ENCODE data around the gene FHOD3.

FHOD3 gene

DNA sequence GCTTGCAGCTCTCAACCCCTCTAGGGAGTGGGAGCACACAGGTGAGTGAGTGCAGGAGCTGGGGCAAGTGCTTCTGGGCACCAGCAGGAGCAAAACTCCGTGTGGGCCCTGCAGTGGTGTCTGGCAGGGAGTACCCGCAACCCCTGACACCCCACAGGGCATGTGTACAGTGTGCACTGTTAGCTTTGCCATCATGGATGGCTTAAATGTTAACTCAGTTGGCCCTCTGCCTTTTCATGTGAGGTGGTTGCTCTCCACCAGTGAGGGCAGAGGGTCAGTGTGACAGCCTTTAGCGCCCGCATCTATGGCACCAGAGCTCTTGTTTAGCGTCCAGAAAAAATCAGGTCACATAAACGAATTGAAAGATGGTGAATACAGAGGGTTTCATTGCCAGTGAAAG lies 438.6 kb downstream of the FHOD3 start:
- Histone ChIP-seq H3K9ac (ENCODE audit: low read length) (no peak overlapping the region), H3K27ac (ENCODE audit: low read length) (no peak overlapping the region), H3K4me1 (ENCODE audit: control insufficient read depth, low read depth, low read length) (peaks cover 23% of the 10 kb centered on the region), H3K27me3 (ENCODE audit: control insufficient read depth, insufficient read depth, low read length) (peaks cover 40% of the 10 kb centered on the region), H3K9me3 (ENCODE audit: control insufficient read depth, low read depth, low read length) (no peaks in the 10 kb centered on the region), H3K4me3 (ENCODE audit: low read length) (no peak overlapping the region), H3K36me3 (ENCODE audit: control insufficient read depth, low read depth, low read length) (no peaks in the 10 kb centered on the region)

DNA sequence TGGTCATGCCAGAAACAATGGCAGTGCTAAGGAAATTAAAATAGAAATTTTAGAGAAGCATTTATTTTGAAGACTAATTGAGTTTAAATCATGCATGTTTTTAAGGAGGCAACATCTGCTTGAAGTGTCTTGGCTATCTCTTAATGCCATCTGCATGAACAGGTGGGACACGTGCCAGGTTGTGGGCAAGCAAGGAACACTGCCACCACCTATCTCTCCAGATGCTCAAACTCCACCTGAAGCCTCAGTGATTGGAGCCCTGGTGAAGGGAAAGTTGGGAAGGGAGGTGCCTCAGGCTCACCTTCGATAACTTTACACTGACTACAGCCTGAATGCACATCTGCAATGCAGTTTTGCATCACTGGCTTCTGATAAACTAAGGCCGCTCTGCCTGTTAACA lies 439.8 kb downstream of the FHOD3 start:
- H3K27ac ChIP-seq (ENCODE audit: low read length), result no peak overlapping the region
- no peaks in the 10 kb centered on the region for H3K9me3 ChIP-seq (ENCODE audit: control insufficient read depth, low read depth, low read length)
- H3K36me3 ChIP-seq (ENCODE audit: control insufficient read depth, low read depth, low read length), result no peaks in the 10 kb centered on the region
- no peak overlapping the region for H3K9ac ChIP-seq (ENCODE audit: low read length)
- H3K4me3 ChIP-seq (ENCODE audit: low read length), result no peak overlapping the region
- H3K4me1 ChIP-seq (ENCODE audit: control insufficient read depth, low read depth, low read length), result peaks cover 19% of the 10 kb centered on the region
- peaks cover 28% of the 10 kb centered on the region for H3K27me3 ChIP-seq (ENCODE audit: control insufficient read depth, insufficient read depth, low read length)

DNA sequence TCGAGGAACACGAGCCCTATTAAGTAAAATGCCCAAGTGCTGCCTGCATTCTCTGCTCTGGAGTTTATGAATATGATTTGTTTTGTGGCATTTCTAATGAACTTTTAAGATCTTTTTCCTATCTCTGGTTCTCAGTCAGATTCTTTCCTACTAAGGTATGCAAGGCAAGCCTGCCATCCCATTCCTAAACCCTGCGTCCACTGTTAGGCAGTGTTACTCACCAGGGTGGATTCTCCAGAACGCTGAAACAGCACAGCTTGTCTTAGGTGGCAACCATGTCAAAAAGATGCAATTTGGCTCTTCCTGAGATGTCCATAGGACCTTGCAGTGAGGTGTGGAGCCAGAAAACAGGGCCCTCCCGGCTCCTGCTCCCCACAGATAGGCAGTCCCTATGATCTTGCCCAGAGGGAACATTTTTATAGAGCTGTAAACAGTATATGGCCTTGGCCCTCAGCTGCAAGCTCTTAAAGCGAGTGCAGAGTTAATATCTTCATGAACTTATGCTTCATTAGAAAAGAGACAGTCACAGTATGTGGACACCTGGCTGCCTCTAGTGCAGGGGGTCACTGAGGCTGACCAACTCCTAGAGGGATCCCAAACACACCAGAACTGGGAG lies 446.9 kb downstream of the FHOD3 start:
- H3K27me3 ChIP-seq (ENCODE audit: control insufficient read depth, insufficient read depth, low read length), result no peaks in the 10 kb centered on the region
- H3K36me3 ChIP-seq (ENCODE audit: control insufficient read depth, low read depth, low read length), result peaks cover 3% of the 10 kb centered on the region
- H3K9me3 ChIP-seq (ENCODE audit: control insufficient read depth, low read depth, low read length), result no peaks in the 10 kb centered on the region
- no peak overlapping the region for H3K27ac ChIP-seq (ENCODE audit: low read length)
- H3K9ac ChIP-seq (ENCODE audit: low read length), result no peak overlapping the region
- no peaks in the 10 kb centered on the region for H3K4me1 ChIP-seq (ENCODE audit: control insufficient read depth, low read depth, low read length)
- no peak overlapping the region for H3K4me3 ChIP-seq (ENCODE audit: low read length)

DNA sequence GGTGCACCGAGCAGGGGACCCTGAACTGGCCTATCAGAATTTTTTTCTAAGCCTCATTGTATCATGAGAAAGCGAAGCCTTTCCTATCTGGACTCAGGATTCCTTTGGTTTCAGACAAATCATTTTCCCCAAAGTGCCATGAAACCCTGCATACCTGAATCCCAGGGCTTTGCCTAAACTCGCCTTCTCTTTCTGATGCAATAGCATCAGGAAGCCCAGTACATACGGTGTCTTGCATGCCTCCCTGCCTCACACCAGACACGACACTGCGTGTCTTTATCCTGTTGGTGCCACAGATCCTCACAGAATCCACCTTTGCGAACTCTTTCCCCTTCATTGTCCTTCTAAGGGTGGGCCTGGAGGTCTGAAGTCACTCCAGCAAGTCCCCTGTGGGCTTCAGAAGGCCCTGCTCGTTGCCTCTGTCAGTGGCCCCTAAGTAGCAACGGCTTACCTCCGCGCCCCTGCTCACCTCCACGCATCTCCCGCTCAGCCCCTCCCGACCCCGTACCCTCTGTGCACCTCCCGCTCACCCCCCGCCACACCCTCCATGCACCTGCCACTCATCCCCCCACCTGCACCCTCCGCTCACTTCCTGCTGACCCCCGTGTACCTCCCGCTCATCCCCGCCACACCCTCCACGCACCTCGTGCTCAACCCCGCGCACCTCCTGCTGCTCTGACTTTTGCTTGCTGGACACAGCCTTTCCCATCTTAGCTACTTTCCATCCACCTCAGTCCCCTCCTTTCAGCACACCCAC lies 447.9 kb downstream of the FHOD3 start:
- Histone ChIP-seq H3K27me3 (ENCODE audit: control insufficient read depth, insufficient read depth, low read length) (no peaks in the 10 kb centered on the region), H3K36me3 (ENCODE audit: control insufficient read depth, low read depth, low read length) (peaks cover 3% of the 10 kb centered on the region), H3K4me1 (ENCODE audit: control insufficient read depth, low read depth, low read length) (no peaks in the 10 kb centered on the region), H3K27ac (ENCODE audit: low read length) (no peak overlapping the region), H3K9me3 (ENCODE audit: control insufficient read depth, low read depth, low read length) (no peaks in the 10 kb centered on the region), H3K4me3 (ENCODE audit: low read length) (no peak overlapping the region), H3K9ac (ENCODE audit: low read length) (no peak overlapping the region)

DNA sequence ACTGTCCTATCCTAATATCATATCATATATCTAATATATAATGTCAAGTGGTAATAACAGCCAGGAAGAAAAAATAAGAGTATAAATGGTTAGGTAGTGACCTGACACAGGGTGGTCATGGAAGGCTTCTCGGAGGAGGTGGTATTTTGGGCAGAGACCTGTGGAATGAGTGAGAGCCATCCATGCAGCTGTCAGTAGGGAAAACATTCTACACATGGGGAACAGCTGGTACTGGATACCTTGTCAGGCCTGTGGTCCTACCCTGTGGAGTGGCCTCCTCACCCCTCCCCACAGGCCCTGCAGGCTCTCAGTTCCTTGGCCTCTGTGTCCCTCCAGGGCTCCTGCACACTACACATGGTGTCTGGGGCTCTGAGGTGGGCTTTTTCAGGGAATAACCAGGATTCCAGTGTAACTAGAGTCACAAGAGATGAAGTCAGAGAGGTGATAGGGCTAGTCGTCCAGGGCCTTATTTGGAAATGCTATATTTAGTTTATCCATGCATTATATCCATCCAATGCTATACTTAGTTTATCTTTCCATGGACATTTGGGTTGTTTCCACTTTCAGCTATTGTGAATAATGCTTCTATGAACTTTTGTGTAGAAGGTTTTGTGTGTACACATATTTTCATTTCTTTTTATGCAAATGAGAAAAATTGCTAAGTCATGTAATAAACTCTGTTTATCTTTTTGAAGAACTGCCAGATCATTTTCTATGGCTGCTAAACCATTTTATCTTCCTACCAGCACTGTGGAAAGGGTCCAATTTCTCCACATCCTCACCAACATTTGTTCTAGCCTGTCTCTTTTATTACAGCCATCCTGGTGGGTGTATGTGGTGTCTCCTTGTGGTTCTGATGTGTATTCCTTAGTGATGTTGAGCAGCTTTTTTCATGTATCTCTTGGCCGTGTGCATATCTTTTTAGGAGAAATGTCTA lies 455.7 kb downstream of the FHOD3 start:
- H3K36me3 ChIP-seq (ENCODE audit: control insufficient read depth, low read depth, low read length), result no peaks in the 10 kb centered on the region
- no peaks in the 10 kb centered on the region for H3K4me1 ChIP-seq (ENCODE audit: control insufficient read depth, low read depth, low read length)
- no peak overlapping the region for H3K27ac ChIP-seq (ENCODE audit: low read length)
- H3K9ac ChIP-seq (ENCODE audit: low read length), result no peak overlapping the region
- no peaks in the 10 kb centered on the region for H3K27me3 ChIP-seq (ENCODE audit: control insufficient read depth, insufficient read depth, low read length)
- no peak overlapping the region for H3K4me3 ChIP-seq (ENCODE audit: low read length)
- H3K9me3 ChIP-seq (ENCODE audit: control insufficient read depth, low read depth, low read length), result no peaks in the 10 kb centered on the region

DNA sequence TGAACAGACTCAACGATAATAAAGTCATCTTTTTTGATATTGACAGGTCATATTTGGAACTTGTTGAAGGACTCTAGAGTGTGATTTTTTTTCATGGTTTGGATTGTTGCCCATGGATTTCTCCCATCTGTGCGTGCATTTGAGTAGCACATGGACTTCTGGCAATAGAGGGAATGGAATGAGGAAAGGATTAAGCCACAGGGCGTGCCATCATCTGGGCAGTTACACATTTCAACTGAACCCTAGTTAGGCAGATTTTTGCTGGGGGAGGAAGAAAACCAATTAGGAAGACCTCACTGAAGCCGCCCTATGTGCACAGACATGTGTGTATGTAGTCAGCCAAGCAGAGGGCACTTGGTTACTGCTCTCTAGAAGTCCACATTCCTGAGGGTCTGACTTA lies 458.7 kb downstream of the FHOD3 start:
- Histone ChIP-seq H3K27ac (ENCODE audit: low read length) (no peak overlapping the region), H3K9ac (ENCODE audit: low read length) (no peak overlapping the region)

DNA sequence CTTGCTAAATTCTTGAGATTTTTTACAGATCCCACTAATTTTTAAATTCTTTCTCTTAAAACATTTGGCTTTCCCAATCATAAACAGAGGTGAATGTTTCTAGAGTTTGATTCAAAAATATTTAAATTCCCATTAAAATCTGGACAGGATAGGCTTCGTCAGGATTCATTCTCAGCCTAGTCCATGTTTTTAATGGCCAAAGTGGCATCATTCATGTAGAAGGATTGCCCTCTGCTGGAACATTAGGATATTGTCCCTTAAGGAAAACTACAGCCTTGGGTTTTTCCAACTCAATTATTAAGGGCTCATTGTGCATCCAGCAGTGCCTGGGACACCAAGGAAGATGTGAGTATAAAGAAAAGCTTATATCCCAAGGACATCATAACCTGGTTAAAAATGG lies 459.6 kb downstream of the FHOD3 start:
- no peak overlapping the region for H3K27ac ChIP-seq (ENCODE audit: low read length)

More for the DNA sequence above, 458.7 kb downstream of the FHOD3 start:
- H3K9me3 ChIP-seq (ENCODE audit: control insufficient read depth, low read depth, low read length), result no peaks in the 10 kb centered on the region
- H3K4me3 ChIP-seq (ENCODE audit: low read length), result no peak overlapping the region
- no peaks in the 10 kb centered on the region for H3K36me3 ChIP-seq (ENCODE audit: control insufficient read depth, low read depth, low read length)
- H3K27me3 ChIP-seq (ENCODE audit: control insufficient read depth, insufficient read depth, low read length), result no peaks in the 10 kb centered on the region
- H3K4me1 ChIP-seq (ENCODE audit: control insufficient read depth, low read depth, low read length), result no peaks in the 10 kb centered on the region

DNA sequence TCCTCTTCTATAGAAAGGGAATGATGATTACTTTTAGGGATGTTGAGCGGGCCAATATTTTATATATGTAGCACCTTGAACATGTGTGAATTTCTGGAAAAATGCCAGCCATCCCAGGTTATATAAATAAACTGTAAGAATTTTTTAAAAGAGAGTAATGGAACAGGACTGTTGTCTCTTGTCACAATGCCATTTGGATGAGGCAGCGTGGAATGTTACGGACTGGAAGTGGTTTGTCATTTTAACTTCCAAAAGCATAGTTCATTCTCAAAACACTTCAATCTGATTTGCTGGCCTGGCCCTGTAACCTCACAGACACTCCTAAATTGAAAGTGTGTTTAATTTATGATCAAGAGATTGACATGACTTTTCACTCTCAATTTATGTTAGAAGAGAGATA lies 460.5 kb downstream of the FHOD3 start:
- Histone ChIP-seq H3K36me3 (ENCODE audit: control insufficient read depth, low read depth, low read length) (no peaks in the 10 kb centered on the region), H3K9ac (ENCODE audit: low read length) (no peak overlapping the region), H3K27me3 (ENCODE audit: control insufficient read depth, insufficient read depth, low read length) (no peaks in the 10 kb centered on the region), H3K4me1 (ENCODE audit: control insufficient read depth, low read depth, low read length) (no peaks in the 10 kb centered on the region), H3K27ac (ENCODE audit: low read length) (no peak overlapping the region), H3K4me3 (ENCODE audit: low read length) (no peak overlapping the region), H3K9me3 (ENCODE audit: control insufficient read depth, low read depth, low read length) (no peaks in the 10 kb centered on the region)

More for the DNA sequence above, 459.6 kb downstream of the FHOD3 start:
- no peaks in the 10 kb centered on the region for H3K9me3 ChIP-seq (ENCODE audit: control insufficient read depth, low read depth, low read length)
- no peaks in the 10 kb centered on the region for H3K4me1 ChIP-seq (ENCODE audit: control insufficient read depth, low read depth, low read length)
- no peak overlapping the region for H3K9ac ChIP-seq (ENCODE audit: low read length)
- H3K36me3 ChIP-seq (ENCODE audit: control insufficient read depth, low read depth, low read length), result no peaks in the 10 kb centered on the region
- no peaks in the 10 kb centered on the region for H3K27me3 ChIP-seq (ENCODE audit: control insufficient read depth, insufficient read depth, low read length)
- no peak overlapping the region for H3K4me3 ChIP-seq (ENCODE audit: low read length)

DNA sequence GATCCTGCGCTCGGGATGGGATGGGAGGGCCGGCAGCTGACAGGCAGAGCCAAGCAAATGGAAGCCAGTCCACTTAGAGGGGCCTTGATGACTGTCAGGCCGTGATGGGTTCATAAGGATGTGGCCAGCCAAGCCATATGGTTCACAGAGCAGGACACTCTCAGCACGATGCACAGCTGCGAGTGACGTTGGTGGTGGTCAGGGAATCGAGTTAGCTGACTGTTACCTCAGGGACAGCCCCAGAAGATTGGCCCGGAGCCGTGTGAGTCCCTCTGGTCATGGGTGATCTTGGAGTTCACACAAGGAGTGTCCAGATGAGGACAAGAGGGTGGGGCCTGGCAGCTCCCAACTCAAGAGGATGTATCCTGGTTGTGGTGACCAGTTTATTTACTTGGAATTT lies 461.1 kb downstream of the FHOD3 start:
- Histone ChIP-seq H3K4me3 (ENCODE audit: low read length) (no peak overlapping the region), H3K27me3 (ENCODE audit: control insufficient read depth, insufficient read depth, low read length) (no peaks in the 10 kb centered on the region), H3K27ac (ENCODE audit: low read length) (no peak overlapping the region), H3K9ac (ENCODE audit: low read length) (no peak overlapping the region), H3K4me1 (ENCODE audit: control insufficient read depth, low read depth, low read length) (no peaks in the 10 kb centered on the region), H3K9me3 (ENCODE audit: control insufficient read depth, low read depth, low read length) (no peaks in the 10 kb centered on the region), H3K36me3 (ENCODE audit: control insufficient read depth, low read depth, low read length) (no peaks in the 10 kb centered on the region)

DNA sequence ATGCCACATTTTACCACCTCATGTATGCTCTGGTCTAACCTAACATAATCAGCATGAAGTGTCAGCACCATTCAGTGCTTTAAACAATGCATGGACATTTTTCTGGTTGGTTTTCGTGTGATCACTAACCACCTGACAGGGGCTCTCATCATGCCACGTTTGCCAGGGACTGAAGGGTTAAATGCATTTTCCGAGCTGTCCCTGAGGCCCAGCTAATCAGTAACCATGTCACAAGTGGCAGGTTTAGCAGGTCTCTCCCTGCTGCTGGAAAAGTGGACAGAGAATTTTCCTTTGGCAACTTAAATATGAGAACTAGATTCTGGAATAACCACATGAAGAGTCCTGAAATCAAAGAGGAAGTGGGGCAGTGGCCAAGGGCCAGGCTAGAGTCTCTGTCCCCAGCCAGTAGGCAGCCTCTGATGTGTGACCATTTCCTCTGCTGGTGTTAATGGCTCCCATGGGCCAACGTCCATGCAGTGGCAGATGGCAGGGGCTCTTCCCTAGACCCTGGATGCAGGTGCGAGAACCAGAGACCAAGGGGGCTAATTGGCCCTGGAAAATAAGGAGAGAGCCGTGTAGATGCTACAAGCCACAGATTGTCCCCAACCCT lies 461.8 kb downstream of the FHOD3 start:
- Histone ChIP-seq H3K27me3 (ENCODE audit: control insufficient read depth, insufficient read depth, low read length) (no peaks in the 10 kb centered on the region), H3K9ac (ENCODE audit: low read length) (no peak overlapping the region), H3K27ac (ENCODE audit: low read length) (no peak overlapping the region), H3K4me1 (ENCODE audit: control insufficient read depth, low read depth, low read length) (no peaks in the 10 kb centered on the region), H3K4me3 (ENCODE audit: low read length) (no peak overlapping the region), H3K36me3 (ENCODE audit: control insufficient read depth, low read depth, low read length) (no peaks in the 10 kb centered on the region), H3K9me3 (ENCODE audit: control insufficient read depth, low read depth, low read length) (no peaks in the 10 kb centered on the region)

DNA sequence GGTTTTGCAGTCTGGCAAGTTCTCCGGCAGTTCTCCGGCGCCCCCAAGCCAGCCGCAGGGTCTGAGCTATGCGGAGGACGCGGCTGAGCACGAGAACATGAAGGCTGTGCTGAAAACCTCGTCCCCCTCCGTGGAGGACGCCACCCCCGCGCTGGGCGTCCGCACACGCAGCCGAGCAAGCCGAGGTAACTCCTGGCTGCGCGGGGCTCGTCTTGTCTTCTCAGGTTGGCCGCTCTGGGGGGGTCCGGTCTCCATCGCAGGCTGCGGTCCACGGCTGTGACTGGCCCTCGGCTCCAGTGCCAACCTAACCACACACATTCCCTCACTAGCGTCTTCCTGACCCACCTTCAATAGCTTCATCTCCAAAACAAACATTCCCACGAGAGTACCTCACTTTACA lies 463.1 kb downstream of the FHOD3 start:
- Histone ChIP-seq H3K36me3 (ENCODE audit: control insufficient read depth, low read depth, low read length) (no peaks in the 10 kb centered on the region), H3K9ac (ENCODE audit: low read length) (no peak overlapping the region), H3K27me3 (ENCODE audit: control insufficient read depth, insufficient read depth, low read length) (no peaks in the 10 kb centered on the region), H3K27ac (ENCODE audit: low read length) (no peak overlapping the region), H3K9me3 (ENCODE audit: control insufficient read depth, low read depth, low read length) (no peaks in the 10 kb centered on the region), H3K4me3 (ENCODE audit: low read length) (no peak overlapping the region), H3K4me1 (ENCODE audit: control insufficient read depth, low read depth, low read length) (no peaks in the 10 kb centered on the region)

All from iPS-18a (cell line).